ENCODE measurements around the gene SLC26A4.
A peak's percentile ranks its signal among the peaks of the same experiment; 100 is the strongest.

Gene SLC26A4

GRCh38 chr7:107661081-107661864, 645 bp downstream of the SLC26A4 start:
- peak; percentile 83 for DNase-seq (ENCODE audit: low spot score)

GRCh38 chr7:107661865-107662379, 1.3 kb downstream of the SLC26A4 start:
- peak; percentile 23 for DNase-seq (ENCODE audit: low spot score)

GRCh38 chr7:107663196-107663595, 2.6 kb downstream of the SLC26A4 start:
- no peak for DNase-seq (ENCODE audit: low spot score)

- no peak for DNase-seq (ENCODE audit: low spot score)
These were observed 6.2 kb downstream of the SLC26A4 start for GRCh38 chr7:107666790-107667189.

GRCh38 chr7:107667341-107667740, 6.7 kb downstream of the SLC26A4 start:
- no peak for DNase-seq (ENCODE audit: low spot score)

- DNase-seq (ENCODE audit: low spot score): no peak
These were observed 7.7 kb downstream of the SLC26A4 start for GRCh38 chr7:107668296-107668695.

GRCh38 chr7:107672183-107672582, 11.6 kb downstream of the SLC26A4 start:
- DNase-seq (ENCODE audit: low spot score): no peak

- DNase-seq (ENCODE audit: low spot score): no peak
These were observed 15.6 kb downstream of the SLC26A4 start for GRCh38 chr7:107676249-107676648.

GRCh38 chr7:107678110-107678753, 17.6 kb downstream of the SLC26A4 start:
- no peak for DNase-seq (ENCODE audit: low spot score)

- DNase-seq (ENCODE audit: low spot score): no peak
These were observed 19.9 kb downstream of the SLC26A4 start for GRCh38 chr7:107680478-107680877.

GRCh38 chr7:107682886-107683285, 22.3 kb downstream of the SLC26A4 start:
- no peak for DNase-seq (ENCODE audit: low spot score)

- DNase-seq (ENCODE audit: low spot score): no peak
These were observed 23.7 kb downstream of the SLC26A4 start for GRCh38 chr7:107684287-107684686.

GRCh38 chr7:107684947-107685463, 24.4 kb downstream of the SLC26A4 start:
- no peak for DNase-seq (ENCODE audit: low spot score)

GRCh38 chr7:107686816-107687387, 26.3 kb downstream of the SLC26A4 start:
- DNase-seq (ENCODE audit: low spot score): no peak

- no peak for DNase-seq (ENCODE audit: low spot score)
These were observed 27.0 kb downstream of the SLC26A4 start for GRCh38 chr7:107687656-107688055.

- no peak for DNase-seq (ENCODE audit: low spot score)
These were observed 28.9 kb downstream of the SLC26A4 start for GRCh38 chr7:107689553-107689952.

- no peak for DNase-seq (ENCODE audit: low spot score)
These were observed 29.5 kb downstream of the SLC26A4 start for GRCh38 chr7:107690084-107690483.

- no peak for DNase-seq (ENCODE audit: low spot score)
These were observed 30.0 kb downstream of the SLC26A4 start for GRCh38 chr7:107690611-107691010.

- no peak for DNase-seq (ENCODE audit: low spot score)
These were observed 31.1 kb downstream of the SLC26A4 start for GRCh38 chr7:107691716-107692115.

- DNase-seq (ENCODE audit: low spot score): no peak
These were observed 31.9 kb downstream of the SLC26A4 start for GRCh38 chr7:107692501-107692900.

- no peak for DNase-seq (ENCODE audit: low spot score)
These were observed 32.8 kb downstream of the SLC26A4 start for GRCh38 chr7:107693396-107693795.

GRCh38 chr7:107694386-107694785, 33.8 kb downstream of the SLC26A4 start:
- DNase-seq (ENCODE audit: low spot score): no peak

Data from D341Med (cell line).